Duodenal mucosa (tissue), 2 donors: ENCODE data around the gene SNAP91.
"Not testable (repeated sequence)": the region's sequence is repeated elsewhere in the genome, so short reads cannot be mapped to it uniquely, and the experiment has no call there.

Source experiments
- H3K27ac ChIP-seq: one replicate; pipeline ENCODE4 v1.7.0; 2013; ENCODE audit warnings: low read depth, low read length
- H3K27me3 ChIP-seq, 2 donors: one replicate each; pipeline ENCODE4 v1.7.0; 2013; ENCODE audit warnings: low read length in 2 of 2, control low read depth in 1 of 2; ENCODE audit not compliant: insufficient read depth in 2 of 2, control insufficient read depth in 1 of 2
- H3K36me3 ChIP-seq, 2 donors: one replicate each; pipeline ENCODE4 v1.7.0; 2013; ENCODE audit warnings: low read length in 2 of 2, control low read depth in 1 of 2; ENCODE audit not compliant: insufficient read depth in 2 of 2, control insufficient read depth in 1 of 2
- H3K4me1 ChIP-seq, 2 donors: one replicate each; pipeline ENCODE4 v1.7.0; 2013; ENCODE audit warnings: low read length in 2 of 2, control low read depth in 1 of 2; ENCODE audit not compliant: insufficient read depth in 2 of 2, control insufficient read depth in 1 of 2
- H3K4me3 ChIP-seq, 2 donors: one replicate each; pipeline ENCODE4 v1.7.0; 2013; ENCODE audit warnings: low read length in 2 of 2, low read depth in 1 of 2
- H3K9ac ChIP-seq, 2 donors: one replicate each; pipeline ENCODE4 v1.7.0; 2013; ENCODE audit warnings: low read length in 2 of 2, low read depth in 1 of 2
- H3K9me3 ChIP-seq, 2 donors: one replicate each; pipeline ENCODE4 v1.7.0; 2013; ENCODE audit warnings: low read length in 2 of 2, control low read depth in 1 of 2; ENCODE audit not compliant: control insufficient read depth in 1 of 2

SNAP91 gene

DNA sequence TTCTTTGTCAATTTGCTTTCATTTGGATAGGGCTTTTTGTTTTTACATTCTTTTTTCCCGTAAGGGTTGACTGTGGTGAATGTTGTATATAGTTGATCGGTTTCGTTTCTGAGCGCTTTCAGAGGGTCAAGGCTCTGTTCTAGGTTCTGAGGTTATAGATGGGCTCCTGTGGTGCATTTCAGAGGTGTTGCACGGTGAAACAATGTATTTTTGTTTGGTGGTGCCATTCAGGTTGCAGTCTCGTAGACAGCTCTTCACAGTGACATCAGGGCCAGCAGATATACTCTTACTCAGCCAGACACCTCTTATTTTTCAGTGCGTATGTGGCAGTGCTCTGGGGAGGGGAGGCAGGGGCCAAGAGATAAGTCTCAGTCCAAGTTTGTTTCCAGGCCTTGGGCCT, 72.1 kb downstream of the SNAP91 start:
- Histone ChIP-seq H3K27ac (no peak overlapping the region), H3K4me3 (no peak overlapping the region), H3K36me3 (no peaks in the 10 kb centered on the region), H3K27me3 (no peaks in the 10 kb centered on the region), H3K9me3 (no peaks in the 10 kb centered on the region), H3K9ac (no peak overlapping the region), H3K4me1 (no peaks in the 10 kb centered on the region)

GRCh38 chr6:83633609-83634008, 75.3 kb downstream of the SNAP91 start:
- H3K27ac ChIP-seq: no peak overlapping the region
- no peaks in the 10 kb centered on the region for H3K9me3 ChIP-seq
- no peak overlapping the region for H3K4me3 ChIP-seq
- no peak overlapping the region for H3K9ac ChIP-seq
- H3K27me3 ChIP-seq: no peaks in the 10 kb centered on the region
- no peaks in the 10 kb centered on the region for H3K4me1 ChIP-seq
- H3K36me3 ChIP-seq: no peaks in the 10 kb centered on the region

DNA sequence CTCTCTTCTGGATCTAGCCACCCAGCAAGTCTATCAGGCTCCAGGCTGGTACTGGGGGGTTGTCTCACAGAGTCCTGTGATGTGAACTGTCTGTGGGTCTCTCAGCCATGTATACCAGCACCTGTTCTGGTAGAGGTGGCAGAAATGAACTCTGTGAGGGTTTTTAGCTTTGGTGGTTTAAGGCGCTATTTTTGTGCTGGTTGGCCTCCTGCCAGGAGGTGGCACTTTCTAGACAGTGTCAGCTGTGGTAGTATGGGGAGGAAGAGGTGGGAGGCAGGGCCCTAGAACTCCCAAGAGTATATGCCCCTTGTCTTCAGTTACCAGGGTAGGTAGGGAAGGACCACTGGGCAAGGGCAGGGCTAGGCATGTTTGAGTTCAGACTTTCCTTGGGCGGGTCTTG, 75.8 kb downstream of the SNAP91 start:
- no peaks in the 10 kb centered on the region for H3K9me3 ChIP-seq
- H3K9ac ChIP-seq: no peak overlapping the region
- no peaks in the 10 kb centered on the region for H3K36me3 ChIP-seq
- no peaks in the 10 kb centered on the region for H3K4me1 ChIP-seq
- H3K27me3 ChIP-seq: no peaks in the 10 kb centered on the region
- no peak overlapping the region for H3K4me3 ChIP-seq
- H3K27ac ChIP-seq: no peak overlapping the region

- not testable (repeated sequence) for H3K4me1 ChIP-seq, H3K4me3 ChIP-seq, H3K27ac ChIP-seq, H3K9me3 ChIP-seq, H3K9ac ChIP-seq, H3K36me3 ChIP-seq, H3K27me3 ChIP-seq
These were observed 79.0 kb downstream of the SNAP91 start for GRCh38 chr6:83629908-83630307.

DNA sequence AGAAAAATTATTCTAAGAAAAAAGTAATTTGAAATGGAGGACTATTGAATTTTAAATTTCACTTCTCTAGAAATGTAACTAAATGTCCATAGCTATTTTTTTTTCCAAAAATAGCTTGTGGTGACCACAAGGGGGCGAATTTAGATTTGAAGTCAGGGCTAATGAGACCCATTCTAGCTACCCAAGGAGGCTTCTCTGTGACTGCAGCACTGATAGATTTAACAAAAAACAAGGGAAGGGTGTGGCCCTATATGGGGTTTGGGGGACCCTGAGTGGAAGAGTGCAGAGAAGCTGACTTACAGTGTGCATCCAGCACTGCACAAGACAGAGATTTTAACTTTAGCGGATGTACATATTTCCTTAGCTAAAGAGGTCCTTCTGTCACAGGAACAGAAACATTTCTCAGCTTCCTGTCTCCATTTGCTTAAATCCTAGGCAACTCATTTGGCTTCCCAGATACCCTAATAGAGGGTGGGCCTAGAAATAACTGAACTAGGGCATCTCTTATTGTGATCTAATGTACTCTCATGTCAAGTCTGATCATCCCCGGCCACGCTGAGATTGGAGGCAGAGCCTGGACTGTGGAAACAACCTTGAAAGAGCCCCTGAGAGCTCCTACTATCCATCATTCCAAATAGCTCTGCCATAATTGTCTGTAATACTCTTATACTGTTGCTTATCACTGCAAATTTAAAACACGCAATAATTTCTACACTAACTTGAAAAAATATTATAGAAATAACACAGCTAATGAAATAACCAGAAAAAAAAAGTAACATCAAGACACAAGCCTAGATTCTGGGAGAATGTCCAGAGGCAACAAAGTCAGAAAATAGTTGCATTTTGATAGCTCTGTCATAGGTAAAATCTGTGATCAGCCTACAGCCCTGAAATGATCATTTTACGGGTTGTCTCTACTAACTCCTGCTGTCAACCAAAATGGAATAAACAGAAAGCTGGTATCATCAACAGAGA, 93.6 kb downstream of the SNAP91 start:
- no peak overlapping the region for H3K4me3 ChIP-seq
- no peaks in the 10 kb centered on the region for H3K4me1 ChIP-seq
- H3K36me3 ChIP-seq: no peaks in the 10 kb centered on the region
- no peak overlapping the region for H3K9ac ChIP-seq
- no peaks in the 10 kb centered on the region for H3K27me3 ChIP-seq
- H3K9me3 ChIP-seq: no peaks in the 10 kb centered on the region
- no peak overlapping the region for H3K27ac ChIP-seq

- H3K9ac ChIP-seq: no peak overlapping the region
These were observed 95.5 kb downstream of the SNAP91 start for GRCh38 chr6:83613378-83613777.

DNA sequence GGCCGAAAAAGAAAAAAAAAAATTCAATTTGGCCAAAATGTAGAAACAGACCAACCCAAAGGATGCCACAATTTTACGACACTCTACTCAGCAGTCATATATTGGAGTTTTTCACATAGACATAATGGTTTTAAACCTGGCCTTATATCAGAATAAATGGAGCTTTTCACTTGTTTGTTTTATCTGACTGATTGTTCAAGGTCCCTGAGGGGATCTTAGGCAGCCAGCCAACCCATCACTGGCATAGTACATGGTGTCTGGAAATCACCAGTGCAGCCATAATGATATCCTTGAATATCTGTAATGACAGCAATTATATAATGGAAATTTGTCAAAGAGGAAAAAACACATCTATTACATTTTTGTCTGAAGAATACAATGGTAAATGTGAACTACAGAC, 99.7 kb downstream of the SNAP91 start:
- H3K27me3 ChIP-seq: no peaks in the 10 kb centered on the region
- H3K36me3 ChIP-seq: no peaks in the 10 kb centered on the region
- no peak overlapping the region for H3K9ac ChIP-seq
- H3K4me3 ChIP-seq: no peak overlapping the region
- H3K27ac ChIP-seq: no peak overlapping the region
- H3K4me1 ChIP-seq: no peaks in the 10 kb centered on the region
- no peaks in the 10 kb centered on the region for H3K9me3 ChIP-seq

More at GRCh38 chr6:83613378-83613777, 95.5 kb downstream of the SNAP91 start:
- H3K27ac ChIP-seq: no peak overlapping the region
- no peaks in the 10 kb centered on the region for H3K27me3 ChIP-seq
- H3K4me3 ChIP-seq: no peak overlapping the region
- no peaks in the 10 kb centered on the region for H3K36me3 ChIP-seq
- no peaks in the 10 kb centered on the region for H3K9me3 ChIP-seq
- no peaks in the 10 kb centered on the region for H3K4me1 ChIP-seq

DNA sequence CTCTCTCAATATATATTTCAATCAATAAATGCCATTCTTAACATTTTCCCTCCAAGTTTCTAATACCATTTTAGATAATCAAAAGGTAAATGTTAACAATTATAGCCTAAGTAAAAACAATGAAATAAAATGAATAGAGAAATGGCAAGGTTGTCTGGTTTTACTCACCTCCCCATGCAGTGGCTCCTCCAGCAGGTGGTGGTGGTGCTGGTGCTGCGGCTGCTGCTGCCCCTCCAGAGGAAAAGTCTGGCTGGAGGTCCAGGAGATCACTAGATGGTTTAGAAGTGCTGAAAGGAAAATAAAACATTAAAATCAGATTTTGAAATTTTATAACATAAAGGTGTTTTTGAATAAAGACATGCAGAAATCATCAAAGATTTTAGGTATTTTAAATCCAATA, 103.4 kb downstream of the SNAP91 start:
- Histone ChIP-seq H3K36me3 (no peaks in the 10 kb centered on the region), H3K27ac (no peak overlapping the region), H3K4me1 (no peaks in the 10 kb centered on the region), H3K9ac (no peak overlapping the region), H3K9me3 (no peaks in the 10 kb centered on the region), H3K4me3 (no peak overlapping the region), H3K27me3 (peaks cover 0 to 2% of the 10 kb centered on the region in 2 donors)

- no peak overlapping the region for H3K27ac ChIP-seq
- H3K27me3 ChIP-seq: peaks cover 0 to 2% of the 10 kb centered on the region in 2 donors
- no peaks in the 10 kb centered on the region for H3K36me3 ChIP-seq
- H3K4me3 ChIP-seq: no peak overlapping the region
- H3K4me1 ChIP-seq: no peaks in the 10 kb centered on the region
- no peak overlapping the region for H3K9ac ChIP-seq
- no peaks in the 10 kb centered on the region for H3K9me3 ChIP-seq
These were observed 105.3 kb downstream of the SNAP91 start for GRCh38 chr6:83603551-83603950.

DNA sequence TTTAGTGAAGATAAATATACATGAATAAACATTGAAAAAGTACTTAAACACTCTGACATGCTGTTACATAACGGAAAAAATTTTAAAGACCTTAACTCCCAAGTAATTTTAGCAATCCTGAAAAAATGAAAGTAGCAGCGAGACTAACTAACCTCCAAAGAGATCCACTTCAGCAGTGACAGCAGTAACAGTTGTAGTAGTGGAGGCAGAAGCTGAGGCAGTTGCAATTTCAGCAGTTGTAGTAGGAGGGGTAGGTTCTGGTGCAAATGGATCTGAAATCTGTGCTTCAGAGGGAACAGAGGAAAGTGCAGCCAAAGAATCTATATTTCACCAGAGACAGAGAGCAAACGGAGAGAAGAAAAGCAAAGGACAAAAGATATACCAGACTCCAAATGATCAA, 107.8 kb downstream of the SNAP91 start:
- H3K9me3 ChIP-seq: no peaks in the 10 kb centered on the region
- no peak overlapping the region for H3K4me3 ChIP-seq
- H3K4me1 ChIP-seq: no peaks in the 10 kb centered on the region
- no peaks in the 10 kb centered on the region for H3K36me3 ChIP-seq
- H3K27me3 ChIP-seq: peaks cover 0 to 2% of the 10 kb centered on the region in 2 donors
- no peak overlapping the region for H3K27ac ChIP-seq
- no peak overlapping the region for H3K9ac ChIP-seq
